Stimulated activated CD4-positive, alpha-beta T cell treated with anti-CD3 and anti-CD28 coated beads, Interleukin-2, amount 100 ng/mL, for 4 hours (primary cell): Measurements from ENCODE around the gene SCD5.
A peak's percentile ranks its signal among the peaks of the same experiment; 100 is the strongest.

ENCODE experiments used
- DNase-seq: peaks from one replicate; pipeline ENCODE4 v3.0.0-alpha.2; 2020; ENCODE audit warnings: low read depth

The SCD5 gene

DNA sequence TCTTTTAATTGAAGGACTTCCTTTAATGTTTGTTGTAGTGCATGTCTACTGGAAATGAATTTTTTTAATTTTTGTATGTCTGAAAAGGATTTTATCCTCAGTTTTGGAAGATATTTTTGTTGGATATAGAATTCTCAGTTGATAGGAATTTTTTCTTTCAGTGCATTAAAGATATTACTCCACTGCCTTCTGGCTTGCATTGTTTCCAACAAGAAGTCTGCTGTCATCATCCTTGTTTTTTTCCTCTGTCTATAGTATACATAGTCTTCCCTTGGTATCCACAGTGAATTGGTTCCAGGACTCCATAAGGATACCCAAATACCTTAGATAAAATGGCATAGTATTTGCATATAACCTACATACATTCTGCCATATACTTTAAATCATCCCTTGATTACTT lies 33.5 kb downstream of the SCD5 start:
- no peak for DNase-seq

DNA sequence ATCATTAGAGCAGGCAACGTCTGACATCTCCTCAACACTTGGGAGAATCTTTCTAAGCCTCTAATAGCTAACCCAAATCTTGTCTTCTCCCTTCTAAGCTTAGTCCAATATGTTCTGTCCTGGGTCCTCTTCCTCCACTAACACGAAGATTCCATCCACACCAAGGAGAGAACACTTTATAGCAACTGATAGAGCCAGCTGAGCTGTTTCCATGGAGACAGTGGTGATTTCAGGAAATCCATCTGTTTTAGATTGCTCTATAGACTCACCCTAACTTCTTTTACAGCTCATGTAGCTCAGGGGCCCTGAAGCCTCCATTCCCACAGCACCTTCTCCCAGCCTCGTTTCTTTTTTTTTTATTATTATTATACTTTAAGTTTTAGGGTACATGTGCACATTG lies 37.4 kb downstream of the SCD5 start:
- DNase-seq, result no peak

DNA sequence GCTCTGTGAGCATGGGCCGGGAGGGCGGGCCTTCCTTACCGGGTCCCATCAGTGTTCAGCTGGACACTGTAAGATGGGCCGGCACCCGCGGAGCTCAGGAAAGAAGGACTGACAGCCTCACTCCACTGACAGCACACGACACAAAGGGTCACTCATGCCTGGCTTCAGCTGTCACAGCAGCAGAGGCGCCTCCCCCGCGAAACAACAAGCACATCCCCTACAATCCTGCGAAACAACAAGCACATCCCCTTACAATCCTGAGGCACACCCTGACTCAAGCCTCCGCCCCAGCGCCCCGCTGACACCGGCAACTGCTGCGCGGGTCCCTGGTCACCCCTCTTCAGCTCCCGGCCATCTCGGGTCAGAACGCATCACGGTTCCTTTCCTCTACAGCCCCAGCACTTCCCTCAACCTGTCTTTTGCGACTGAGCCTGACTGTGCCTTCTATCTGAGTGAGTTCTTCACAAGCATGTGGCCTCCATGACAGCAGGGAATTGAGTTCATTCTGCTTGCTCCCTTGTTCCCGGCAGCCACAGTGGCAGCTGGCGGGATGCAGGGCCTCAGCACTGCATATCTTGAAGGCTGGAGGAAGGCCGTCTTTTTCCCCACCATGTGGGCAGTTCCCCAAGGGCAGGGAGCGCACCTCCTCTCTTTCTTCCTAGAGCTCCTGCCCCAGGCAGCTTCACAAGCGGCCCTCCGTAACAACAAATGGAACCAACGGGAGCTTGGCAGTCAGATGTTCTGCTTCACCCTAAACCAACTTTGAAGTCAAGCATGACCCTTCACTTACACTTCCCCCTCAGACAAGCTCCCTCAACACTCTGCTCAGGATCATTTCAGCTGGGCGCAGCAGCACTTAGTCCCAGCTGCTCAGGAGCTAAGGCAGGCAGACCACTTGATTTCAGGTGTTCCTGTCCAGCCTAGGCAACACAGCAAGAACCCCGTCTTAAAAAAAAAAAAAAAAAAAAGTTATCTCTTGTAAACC lies 39.6 kb downstream of the SCD5 start:
- DNase-seq, result no peak

DNA sequence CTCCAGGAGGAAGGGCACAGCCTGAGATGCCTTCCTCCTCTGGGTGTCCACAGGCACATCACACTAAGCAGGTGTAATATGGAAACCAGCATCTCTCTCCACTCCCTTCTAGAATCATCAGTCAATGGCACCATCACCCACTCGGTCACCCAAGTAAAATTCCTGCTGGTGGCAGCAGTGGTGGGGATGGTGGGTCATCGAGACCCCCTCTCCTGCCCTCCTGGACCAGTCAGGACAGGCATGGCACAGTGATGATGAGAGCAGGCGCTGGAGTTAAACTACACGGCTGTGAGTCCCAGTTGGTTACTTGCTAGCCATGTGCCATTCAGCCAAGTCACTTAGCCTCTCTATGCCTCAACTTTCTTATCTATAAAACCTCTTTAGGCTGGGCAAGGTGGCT lies 42.5 kb downstream of the SCD5 start:
- DNase-seq, result no peak

DNA sequence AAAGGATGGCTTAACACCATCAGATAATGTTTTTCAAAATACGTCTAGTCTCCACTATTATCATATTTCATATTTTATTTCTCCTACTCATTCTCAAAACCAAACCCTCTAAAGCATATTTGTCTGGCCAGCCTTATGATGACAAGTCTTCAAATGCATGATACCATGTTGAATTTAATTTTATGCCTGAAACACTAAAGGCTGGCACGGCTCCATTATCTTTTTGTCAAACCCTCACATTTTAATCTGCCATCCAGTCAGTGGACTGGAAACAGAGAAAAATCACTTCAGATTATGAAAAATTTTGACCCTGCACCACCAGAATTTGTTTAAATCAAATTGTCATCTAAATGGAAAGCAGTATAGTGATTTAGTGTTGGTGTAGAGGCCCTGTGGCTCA lies 42.9 kb downstream of the SCD5 start:
- DNase-seq, result no peak

DNA sequence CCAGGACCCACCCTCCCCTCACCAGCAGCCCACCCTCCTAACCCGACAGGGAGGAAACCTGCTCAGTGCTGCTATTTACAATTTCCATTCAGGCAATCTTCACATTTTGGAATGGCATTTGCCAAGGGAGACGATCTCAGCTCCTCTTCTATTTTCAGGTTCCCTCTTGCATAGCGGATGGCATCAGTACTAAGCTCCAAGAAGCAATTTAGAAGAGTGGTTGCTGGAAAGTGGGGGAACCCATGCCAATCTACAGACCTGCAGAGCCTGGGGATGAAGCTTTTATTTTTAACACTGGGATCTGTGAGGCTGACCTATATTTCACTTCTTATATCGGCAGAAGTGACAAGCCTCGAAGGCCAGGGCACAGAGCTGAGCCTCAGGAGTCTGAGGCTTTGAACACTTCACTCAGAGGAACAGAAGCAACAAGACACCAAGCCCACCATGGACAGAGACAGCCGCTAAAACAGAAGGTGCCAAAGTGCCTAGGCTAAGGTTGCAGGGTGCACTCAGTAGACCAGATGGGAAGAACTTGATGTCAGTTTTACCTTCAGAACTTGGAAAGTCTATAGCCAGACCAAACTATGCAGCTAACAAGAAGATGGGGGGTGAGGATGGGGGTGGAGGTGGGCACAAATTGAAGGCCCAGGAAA lies 44.0 kb downstream of the SCD5 start:
- no peak for DNase-seq

DNA sequence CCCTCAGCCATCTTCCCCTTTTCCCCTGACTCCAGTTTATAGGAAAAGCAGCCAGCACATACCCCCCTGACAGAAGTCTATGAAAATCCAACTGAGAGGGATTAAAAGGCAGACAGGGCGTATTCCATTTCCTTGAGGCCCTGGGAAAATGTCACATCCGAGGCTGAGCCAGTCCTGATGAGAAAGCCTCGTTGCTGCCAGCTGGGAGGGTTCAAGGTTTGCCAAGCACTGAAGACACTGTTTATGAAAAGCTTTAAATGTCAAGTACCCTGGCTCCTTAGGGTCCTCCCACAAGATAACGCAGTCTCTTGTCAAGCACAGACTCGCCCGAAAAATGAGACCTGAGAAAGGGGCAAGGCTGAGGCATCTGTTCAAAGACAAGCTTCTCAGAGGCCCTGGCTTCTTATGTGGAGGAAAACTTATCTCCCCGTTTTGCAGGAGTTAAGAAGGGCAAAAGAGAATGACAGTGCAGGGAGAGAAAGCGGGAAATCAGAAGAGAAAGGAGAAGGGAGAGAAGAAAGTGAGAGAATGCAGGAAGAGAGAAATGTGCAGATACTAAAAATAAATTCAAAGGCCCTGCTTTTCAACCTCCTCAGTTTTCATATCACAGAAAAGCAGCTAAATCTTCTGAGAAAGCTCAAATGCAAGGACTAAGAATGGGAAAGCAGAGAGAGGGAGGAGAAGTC lies 44.7 kb downstream of the SCD5 start:
- no peak for DNase-seq

DNA sequence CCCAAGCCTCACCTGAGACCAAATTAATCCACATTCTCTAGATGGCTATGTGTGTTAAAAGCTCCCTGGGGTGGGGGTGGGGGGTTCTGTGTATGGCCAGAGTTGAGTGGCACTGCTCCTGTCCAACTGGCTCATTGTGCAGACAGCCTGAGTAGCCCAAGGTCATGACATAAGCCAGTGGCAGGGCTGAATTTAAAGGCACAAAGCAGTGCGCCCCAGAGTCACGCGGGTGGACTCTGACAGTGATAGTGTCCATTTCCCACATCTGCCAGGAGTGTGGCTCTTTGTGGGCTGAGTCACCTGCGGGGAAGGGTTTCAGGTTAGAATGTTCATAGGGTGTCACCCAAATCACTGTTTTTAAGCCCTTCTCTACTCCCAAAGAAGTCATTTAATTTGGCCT lies 45.4 kb downstream of the SCD5 start:
- DNase-seq, result no peak

DNA sequence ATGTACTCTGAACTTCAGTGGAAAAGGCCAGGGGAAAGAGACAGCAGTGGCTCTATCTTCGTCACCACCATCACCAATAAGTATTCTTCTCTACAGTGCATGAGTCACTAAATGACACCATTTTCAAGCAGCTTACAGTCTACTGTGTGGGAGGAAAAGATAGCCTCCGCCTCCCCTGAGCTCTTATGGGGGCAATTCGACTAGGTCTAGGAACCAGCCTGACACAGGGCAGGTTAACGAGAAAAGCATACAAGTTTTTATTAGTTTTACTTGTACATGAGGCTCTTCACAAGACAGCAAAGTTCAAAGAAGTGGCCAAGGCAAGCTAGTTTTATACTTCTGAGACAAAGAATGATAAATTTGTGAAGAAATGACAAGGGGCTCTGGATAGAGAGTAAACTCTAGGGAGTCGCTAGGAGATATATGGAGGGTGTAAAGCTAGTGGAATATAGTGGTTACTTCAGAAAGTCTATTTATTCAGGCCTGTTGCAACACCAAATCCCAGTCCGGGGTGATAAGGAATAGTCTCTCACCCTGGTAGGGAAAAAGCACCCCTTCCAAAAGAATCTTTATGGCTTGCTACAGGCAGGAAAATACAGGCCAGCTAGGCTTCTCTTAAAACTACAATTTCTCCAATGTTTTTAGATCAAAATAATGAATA lies 49.7 kb downstream of the SCD5 start:
- DNase-seq, result no peak

DNA sequence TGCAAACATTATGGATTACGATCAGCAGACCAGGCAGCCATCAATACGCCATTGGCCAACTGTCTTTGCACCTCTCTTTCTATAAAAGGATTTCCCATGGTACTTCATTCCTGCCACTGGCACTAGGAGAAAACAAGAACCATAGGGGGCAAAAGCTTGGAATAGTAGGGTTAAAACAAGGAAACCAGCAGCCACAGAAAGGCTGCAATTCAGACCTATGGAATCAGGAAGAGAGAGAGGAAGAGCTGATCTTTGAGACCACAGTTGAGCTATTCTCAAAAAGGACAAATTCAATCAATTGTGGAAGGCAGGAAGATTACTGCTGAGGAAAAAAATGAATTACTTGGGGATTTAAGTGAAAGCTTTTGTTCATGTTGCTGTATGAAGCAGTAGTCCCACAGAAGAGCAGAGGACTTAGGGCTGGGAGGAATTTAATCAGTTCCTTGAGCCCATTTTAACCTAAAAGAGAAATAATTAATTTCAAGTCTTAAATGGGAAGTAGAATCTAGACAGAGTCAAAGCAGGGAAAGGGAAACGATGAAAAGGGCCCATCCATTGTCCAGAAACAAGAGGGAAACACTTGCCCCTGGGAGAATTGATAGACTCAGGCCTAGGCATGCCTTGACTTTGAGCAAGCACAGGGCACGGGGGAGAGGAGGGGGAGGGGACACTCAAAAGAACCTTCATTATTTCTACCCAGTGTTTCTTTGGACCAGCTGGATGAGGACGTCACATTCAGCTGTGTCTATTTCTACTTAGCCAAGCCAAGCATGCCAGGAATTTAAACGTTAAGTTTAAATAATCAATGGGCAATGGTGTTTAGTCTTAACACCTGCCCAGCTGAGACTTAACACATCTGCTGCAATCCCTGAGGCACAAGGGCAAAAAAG lies 50.7 kb downstream of the SCD5 start:
- DNase-seq, result no peak

DNA sequence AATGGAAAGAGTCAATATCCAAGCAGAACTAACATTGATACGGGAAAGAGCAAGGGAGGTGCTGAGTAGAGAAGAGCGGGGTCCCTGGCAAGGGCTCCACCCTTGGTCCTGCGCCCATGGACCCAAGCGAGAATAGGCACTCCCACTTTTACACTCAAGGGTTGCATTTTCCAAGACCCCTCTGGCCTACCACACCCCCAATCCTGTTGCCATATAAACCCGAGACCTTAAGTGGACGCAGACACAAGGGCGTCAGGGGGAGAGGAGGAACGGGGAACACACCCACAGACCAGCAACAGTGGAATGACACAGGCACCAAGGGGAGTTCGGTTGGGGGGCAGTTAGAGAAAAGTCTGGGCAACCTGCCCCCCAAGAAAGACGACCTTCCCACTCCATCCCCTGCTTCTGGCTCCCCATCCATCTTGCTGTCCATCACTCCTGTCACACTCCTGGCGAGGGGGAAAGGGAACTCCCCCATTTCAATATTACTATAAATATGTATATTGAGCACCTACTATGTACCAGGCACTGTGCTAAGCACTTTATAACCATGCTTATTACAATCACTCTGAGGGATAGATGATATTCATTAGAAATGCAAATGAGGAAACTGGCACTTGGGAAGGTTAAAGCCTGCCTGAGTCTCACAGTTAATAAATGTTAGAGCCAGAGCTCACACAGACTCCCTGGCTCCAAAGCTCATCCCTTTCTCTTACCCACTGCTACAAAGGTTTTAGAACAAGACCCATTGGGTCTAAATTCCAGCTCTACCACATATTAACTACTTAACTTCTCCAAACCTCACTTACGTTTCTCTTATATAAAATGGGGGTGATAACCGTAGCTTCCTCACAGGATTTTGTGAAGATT lies 51.7 kb downstream of the SCD5 start:
- no peak for DNase-seq

DNA sequence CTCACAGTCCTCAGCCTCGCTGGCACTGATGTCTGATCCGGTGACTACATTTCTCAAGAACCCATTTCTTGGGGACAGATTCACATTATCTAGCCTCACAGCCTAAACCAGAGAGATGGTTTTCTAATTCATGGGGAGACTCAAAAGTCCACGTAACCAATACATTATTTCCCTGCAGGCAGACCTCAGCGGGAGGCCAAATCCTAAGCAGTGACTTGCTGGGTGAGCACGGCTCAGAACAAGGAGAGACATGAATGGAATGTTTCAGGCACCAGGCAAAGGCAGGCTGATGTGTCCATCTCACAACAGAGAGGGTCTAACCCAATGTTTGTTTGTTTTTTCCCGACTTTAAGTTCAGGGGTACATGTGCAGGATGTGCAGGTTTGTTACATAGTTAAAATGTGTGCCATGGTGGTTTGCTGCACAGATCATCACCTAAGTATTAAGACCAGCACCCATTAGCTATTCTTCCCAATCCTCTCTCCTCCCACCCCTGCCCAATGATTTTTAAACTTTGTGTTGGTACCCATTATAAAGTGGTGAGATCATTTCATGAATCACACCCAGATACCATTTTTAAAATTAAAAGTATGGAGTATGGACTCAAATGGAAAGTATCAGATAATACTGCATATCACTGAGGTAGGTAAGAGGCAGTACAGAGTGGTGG lies 53.3 kb downstream of the SCD5 start:
- DNase-seq, result no peak

DNA sequence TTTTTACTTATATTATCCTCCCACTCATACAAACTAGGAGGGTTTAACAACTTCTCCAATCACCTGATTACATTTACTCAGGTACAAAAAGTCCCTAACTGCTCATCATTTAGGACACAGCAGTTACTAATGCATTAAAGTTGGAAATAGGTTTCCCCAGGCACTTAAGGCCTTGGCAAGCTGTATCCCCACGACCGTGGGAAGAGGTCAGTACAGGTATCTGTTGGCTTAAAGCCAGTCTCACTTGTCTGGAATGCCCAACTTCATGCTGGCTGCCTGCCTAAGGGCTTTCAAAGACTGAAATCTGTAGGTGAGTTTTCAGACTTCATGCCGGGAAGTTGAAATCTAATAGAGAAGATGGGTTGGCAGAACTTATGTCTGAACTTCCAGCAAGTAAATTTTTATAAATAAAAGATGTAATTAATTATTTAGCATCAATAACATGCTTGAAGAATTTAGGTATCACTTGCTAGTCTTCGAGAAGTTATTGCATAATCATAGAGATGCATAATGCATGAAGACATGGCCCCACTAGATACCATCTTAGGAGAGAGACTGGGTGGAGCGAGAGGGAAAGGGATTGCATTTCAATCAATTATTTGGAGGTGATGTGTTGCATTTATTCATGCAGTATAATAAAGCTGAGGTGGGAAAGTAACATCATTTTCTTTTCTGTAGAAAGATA lies 54.2 kb downstream of the SCD5 start:
- DNase-seq, result no peak

DNA sequence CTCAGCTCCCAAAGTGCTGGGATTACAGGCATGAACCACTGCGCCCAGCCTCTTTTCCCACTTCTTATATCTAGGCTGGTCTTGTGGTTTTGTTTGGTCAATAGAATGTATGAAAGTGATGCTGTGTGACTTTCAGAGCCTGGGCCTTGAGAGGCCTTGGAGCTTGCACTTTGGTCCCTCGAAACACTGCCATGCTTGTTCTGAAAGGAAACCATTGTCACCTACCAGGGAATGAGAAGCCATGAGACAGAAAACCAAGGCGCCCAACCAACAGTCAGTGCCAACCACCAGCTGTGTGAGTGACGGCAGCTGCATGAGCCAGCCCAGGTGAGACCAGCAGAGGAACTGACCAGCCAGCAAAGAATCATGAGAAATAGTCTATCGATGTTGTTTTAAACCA lies 57.4 kb downstream of the SCD5 start:
- DNase-seq, result no peak

DNA sequence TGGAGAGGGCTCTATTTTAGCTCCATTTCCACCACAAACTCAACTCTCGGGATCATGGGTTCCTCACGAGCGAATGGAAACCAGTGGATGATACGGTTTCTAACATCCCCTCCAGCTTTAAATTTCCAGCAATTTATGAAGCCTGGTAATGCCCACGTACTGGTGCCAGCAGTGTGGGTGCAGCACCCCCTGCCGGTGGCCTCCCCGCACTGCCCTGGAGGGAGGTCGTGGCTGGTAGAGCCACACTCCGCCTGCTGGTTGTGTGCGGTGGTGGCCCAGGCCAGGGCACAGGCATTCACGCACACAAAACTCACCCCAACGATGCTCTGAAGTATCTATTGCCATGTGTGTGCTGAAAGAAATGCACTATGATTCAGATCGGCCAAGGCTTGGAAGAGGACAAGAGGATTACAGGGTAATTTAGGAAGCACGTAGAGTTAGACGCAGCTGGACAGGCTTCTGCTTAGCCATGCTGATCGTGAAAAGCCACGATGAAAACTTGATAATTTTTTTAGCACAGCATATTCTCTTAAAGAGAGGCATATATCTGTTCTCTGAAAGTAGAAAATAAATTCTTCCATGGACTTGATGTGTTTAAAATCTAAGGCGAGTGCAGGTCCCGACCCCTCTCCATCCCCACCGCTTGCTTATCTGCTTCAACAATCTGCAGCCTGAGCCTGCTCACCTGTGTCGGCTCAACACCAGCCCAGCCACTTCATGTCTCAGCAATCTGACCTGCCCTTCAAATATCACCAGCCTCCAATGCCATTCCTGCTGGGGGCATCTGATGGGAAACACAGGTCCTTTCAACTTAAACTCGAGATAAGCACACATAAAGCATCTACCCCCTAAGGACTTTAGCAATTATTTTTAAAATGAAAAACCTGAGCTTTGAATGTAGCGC lies 59.1 kb downstream of the SCD5 start:
- DNase-seq, result peak; percentile 28

DNA sequence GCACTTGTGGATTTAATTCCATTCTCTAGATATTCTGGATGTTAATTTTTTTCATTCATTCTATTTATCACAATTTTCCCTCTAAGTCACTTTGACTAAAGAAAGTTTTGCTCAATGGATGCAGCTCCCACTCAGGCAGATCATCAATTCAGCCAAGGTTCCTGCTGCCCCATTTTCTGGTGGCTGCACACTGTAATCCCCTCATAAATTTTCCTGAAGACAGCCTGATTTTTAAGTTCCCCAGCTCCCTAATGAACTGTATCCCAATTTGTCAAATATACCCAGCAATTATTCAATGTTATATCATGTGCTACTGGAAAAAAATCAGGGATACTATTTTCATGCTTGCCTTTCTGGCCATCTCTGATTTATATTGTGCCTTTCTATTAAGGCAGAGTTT lies 61.2 kb downstream of the SCD5 start:
- DNase-seq, result no peak

DNA sequence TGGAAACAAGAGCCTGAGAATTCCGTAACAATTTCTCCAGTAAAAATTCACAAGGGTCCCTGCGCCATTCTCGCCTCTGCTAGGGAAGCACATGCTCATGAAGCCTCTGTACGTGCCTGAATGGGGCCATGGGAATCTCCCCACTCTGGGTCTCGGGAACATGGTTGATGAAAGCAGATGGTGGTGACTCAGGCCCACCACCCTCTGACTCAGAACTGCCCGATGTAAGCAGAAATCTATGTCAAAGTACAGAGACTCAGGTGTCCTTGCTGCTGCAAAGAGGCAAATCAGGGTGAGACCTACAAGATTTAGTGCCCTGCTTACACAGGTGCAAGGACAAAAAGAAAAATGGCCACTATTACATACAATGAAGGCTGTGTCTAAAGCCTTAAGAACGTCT lies 65.0 kb downstream of the SCD5 start:
- DNase-seq, result no peak

DNA sequence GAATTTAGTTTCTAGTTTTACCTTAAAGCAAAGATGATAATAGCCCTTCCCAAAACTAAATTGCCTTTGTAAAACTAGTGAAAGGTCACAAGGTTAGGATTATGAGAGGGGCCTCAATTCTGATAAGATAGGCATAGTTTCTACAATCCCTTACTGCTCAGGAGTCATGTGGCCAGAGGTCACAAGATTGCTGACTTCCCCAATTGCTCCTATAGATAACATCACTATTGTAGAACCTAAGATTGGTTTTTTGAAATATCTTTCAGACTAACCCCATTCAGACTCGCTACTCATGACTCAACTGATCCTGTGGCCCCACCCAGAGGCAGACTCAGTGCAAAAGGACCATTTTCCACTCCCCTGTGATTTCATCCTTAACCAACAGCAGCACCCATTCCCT lies 70.3 kb downstream of the SCD5 start:
- DNase-seq, result no peak
